MG63 (cell line): ENCODE measurements around the gene ARFGEF3. TPM values are rescaled to one million over a fixed set of nuclear protein-coding genes. Genes with fewer than 3 reads are reported as not detected.

Experiments used
- DNase-seq: peaks from one replicate; pipeline ENCODE4 v3.0.0-alpha.2; 2020
- H3K27me3 ChIP-seq: fragments of 250-450 bp; sonication (Bioruptor Pico); 2 replicates; pipeline ENCODE4 v1.5.1; 2020; ENCODE audit warnings: mild to moderate bottlenecking, moderate library complexity
- H3K36me3 ChIP-seq: fragments of 250-450 bp; sonication (Bioruptor Pico); 2 replicates; pipeline ENCODE4 v1.5.1; 2020; ENCODE audit warnings: mild to moderate bottlenecking, moderate library complexity
- H3K4me3 ChIP-seq: fragments of 250-450 bp; sonication (Bioruptor Pico); 2 replicates; pipeline ENCODE4 v1.5.1; 2020; ENCODE audit warnings: mild to moderate bottlenecking, moderate library complexity
- H3K9me3 ChIP-seq: fragments of 250-450 bp; sonication (Bioruptor Pico); 2 replicates; pipeline ENCODE4 v1.5.1; 2020; ENCODE audit warnings: mild to moderate bottlenecking, moderate library complexity
- total RNA-seq: library from RNA; depleted of rRNA; stranded (reverse); fragments of >200 nt; shearing (Covaris generic); gene quantifications from 2 replicates; pipeline ENCODE4 v1.2.3, GENCODE V29; 2014; ENCODE audit warnings: low replicate concordance

Gene ARFGEF3
- total RNA-seq, 1 experiment from 2014 or later: 3.7 TPM

GRCh38 chr6:138296381-138296780, 134.6 kb downstream of the ARFGEF3 start:
- Histone ChIP-seq H3K36me3 (peaks cover 40% of the 10 kb centered on the region), H3K27me3 (no peaks in the 10 kb centered on the region), H3K9me3 (no peaks in the 10 kb centered on the region), H3K4me3 (no peak overlapping the region)
- DNase-seq: no peak

- DNase-seq: no peak
- Histone ChIP-seq H3K27me3 (no peaks in the 10 kb centered on the region), H3K9me3 (no peaks in the 10 kb centered on the region), H3K36me3 (peaks cover 40% of the 10 kb centered on the region), H3K4me3 (no peak overlapping the region)
These were observed 135.0 kb downstream of the ARFGEF3 start for GRCh38 chr6:138296786-138297185.

DNA sequence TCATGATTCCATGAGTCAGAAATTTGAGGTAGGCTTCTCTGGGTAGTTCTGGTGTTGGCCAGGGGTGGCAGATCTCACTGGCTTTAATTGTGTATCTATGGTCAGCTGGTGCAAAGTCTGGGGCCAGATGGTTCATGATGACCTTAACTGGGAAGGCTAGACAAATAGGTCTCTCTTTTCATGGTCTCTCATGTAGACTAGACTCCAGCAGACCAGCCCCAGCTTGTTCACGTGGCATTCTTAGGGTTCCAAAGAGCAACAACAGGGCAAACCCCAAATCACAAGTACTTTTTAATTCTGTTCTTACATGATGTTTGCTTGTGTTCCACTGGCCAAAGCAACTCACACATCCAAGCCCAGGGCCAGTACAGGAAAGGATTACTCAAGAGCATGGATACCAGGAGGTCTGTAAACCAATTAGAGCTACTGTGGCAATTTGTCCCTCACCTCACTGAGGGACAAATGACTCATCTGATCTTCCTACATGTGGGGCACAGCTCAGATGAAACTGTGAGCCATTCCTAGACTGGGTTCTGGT, 136.1 kb downstream of the ARFGEF3 start:
- no peak overlapping the region for H3K4me3 ChIP-seq
- no peaks in the 10 kb centered on the region for H3K9me3 ChIP-seq
- H3K36me3 ChIP-seq: peaks cover 43% of the 10 kb centered on the region
- no peak for DNase-seq
- H3K27me3 ChIP-seq: no peaks in the 10 kb centered on the region

DNA sequence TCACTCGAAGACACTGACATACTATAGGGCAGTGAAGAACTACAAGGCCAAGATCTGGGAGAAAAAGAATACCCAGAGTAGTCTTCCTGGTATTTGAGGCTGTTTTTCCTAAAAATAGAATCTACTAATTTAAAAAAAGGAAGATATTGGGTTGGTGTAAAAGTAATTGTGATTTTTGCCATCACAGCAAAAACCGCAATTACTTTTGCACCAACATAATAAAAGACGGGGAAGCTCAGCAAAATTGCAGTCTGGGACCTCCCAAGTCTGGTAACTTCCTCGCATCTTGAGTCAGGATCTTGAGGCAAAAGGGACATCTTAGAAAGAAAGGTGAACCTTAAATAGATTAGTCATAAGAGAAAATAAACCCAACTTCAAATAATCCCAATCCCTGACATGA, 138.7 kb downstream of the ARFGEF3 start:
- no peaks in the 10 kb centered on the region for H3K27me3 ChIP-seq

GRCh38 chr6:138302554-138302953, 140.8 kb downstream of the ARFGEF3 start:
- H3K27me3 ChIP-seq: no peaks in the 10 kb centered on the region
- no peak overlapping the region for H3K4me3 ChIP-seq
- peaks cover 28% of the 10 kb centered on the region for H3K36me3 ChIP-seq
- H3K9me3 ChIP-seq: no peaks in the 10 kb centered on the region
- DNase-seq: no peak

More for the DNA sequence above, 138.7 kb downstream of the ARFGEF3 start:
- peaks cover 37% of the 10 kb centered on the region for H3K36me3 ChIP-seq
- no peaks in the 10 kb centered on the region for H3K9me3 ChIP-seq
- H3K4me3 ChIP-seq: no peak overlapping the region
- no peak for DNase-seq

DNA sequence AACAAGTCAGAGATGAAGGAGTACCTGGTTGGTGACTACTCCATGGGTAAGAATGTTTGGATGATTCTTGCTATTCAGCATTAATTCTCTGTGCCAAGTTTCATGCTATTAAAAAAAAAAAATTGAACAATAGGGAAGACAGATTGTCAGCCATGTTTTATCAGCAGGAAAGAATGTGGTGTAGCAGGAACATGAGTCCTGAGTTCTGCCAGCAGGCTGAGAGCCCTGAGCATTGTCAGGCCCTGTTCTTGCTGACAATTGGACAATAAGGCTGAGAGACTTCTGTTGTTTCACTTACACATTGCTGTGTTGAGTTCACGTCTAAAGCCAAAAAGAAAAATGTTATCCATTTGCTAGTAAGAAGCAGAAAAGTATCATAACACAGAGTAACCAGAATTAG, 145.6 kb downstream of the ARFGEF3 start:
- Histone ChIP-seq H3K9me3 (no peaks in the 10 kb centered on the region), H3K27me3 (no peaks in the 10 kb centered on the region), H3K36me3 (peaks cover 3% of the 10 kb centered on the region; the same call in 1 of the 2 replicates), H3K4me3 (no peak overlapping the region)
- no peak for DNase-seq

GRCh38 chr6:138307816-138308730, 146.3 kb downstream of the ARFGEF3 start:
- peak; percentile 73 for DNase-seq
- H3K36me3 ChIP-seq: no peaks in the 10 kb centered on the region
- H3K9me3 ChIP-seq: no peaks in the 10 kb centered on the region
- no peak overlapping the region for H3K4me3 ChIP-seq
- no peaks in the 10 kb centered on the region for H3K27me3 ChIP-seq

- Histone ChIP-seq H3K27me3 (no peaks in the 10 kb centered on the region), H3K36me3 (no peaks in the 10 kb centered on the region), H3K4me3 (no peak overlapping the region), H3K9me3 (no peaks in the 10 kb centered on the region)
- DNase-seq: no peak
These were observed 147.0 kb downstream of the ARFGEF3 start for GRCh38 chr6:138308731-138309110.

DNA sequence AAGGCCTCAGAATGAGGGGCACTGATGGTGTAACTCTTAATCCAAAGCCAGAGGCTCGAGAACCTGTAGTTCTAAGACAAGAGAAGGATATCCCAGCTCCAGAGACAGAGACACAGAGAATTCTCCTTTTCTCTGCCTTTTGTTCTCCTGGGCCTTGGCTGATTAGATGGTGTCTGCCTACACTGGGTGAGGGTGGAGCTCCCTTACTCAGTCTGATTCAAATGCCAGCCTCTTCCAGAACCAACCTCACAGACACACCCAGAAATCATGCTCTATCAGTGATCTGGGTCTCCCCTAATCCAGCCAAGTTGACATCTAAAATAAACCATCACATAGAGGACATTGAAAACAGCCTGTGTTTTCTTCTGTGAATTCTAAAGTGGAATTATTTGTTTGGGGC, 148.0 kb downstream of the ARFGEF3 start:
- Histone ChIP-seq H3K27me3 (no peaks in the 10 kb centered on the region), H3K36me3 (peaks cover 3% of the 10 kb centered on the region), H3K4me3 (no peak overlapping the region), H3K9me3 (no peaks in the 10 kb centered on the region)
- no peak for DNase-seq

DNA sequence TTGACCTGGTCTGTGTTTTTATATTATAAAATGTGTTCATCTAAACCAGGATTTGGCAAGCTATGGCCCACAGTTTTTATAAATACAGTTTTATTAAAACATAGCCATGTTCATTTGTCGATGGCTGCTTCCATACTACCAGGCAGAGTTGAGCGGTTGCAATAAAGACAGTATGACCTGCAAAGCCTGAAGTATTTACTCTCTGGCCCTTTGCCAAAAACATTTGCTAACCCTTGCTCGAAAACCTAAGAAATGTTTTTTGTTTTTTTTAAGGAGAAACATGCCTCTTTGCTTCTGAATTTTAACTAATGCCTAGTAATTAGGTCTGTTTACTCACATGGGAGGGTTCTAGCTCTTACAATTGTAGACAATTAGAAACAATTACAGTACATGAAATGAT, 148.6 kb downstream of the ARFGEF3 start:
- no peak for DNase-seq

DNA sequence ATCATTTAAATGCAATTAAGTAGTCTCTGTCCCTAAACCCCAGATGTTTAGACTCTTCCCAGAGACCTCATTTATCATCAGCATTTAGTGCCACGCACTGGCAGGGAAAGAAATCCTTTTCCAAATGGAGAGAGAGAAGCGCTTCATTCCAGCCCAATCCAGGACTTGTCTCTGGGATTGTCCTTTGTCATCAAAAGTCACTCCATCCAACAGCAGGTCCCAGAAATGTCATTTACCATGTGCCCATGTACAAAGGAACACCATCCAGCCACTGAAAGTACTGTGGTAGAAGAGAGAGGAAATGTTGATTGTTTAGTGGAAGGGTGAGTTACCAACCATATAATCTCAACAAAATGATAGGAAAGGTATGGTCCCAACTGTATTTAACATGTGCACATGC, 149.1 kb downstream of the ARFGEF3 start:
- Histone ChIP-seq H3K27me3 (no peaks in the 10 kb centered on the region), H3K4me3 (no peak overlapping the region), H3K36me3 (peaks cover 7% of the 10 kb centered on the region), H3K9me3 (no peaks in the 10 kb centered on the region)
- no peak for DNase-seq

More for the DNA sequence above, 148.6 kb downstream of the ARFGEF3 start:
- Histone ChIP-seq H3K36me3 (peaks cover 7% of the 10 kb centered on the region), H3K27me3 (no peaks in the 10 kb centered on the region), H3K4me3 (no peak overlapping the region), H3K9me3 (no peaks in the 10 kb centered on the region)

DNA sequence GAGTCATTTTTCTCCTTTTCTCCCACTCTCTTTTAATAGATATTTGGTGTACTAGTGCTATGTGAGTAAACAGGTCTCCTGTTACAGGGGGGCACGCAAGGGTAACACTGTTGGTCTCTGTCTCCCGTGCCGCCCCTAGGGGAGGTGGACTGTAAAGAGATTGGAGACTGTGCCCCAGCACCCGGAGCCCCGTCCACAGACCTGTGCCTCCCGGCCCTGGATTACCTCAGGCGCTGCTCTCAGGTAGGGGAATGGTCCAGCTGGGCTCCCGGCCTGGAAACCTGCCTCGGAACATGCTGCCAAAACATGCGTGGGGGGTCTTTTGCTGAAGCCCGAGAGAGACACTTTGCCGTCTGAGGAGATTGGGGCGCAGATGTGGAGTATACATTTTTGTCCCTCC, 149.5 kb downstream of the ARFGEF3 start:
- no peak overlapping the region for H3K4me3 ChIP-seq
- H3K27me3 ChIP-seq: no peaks in the 10 kb centered on the region
- peaks cover 7% of the 10 kb centered on the region for H3K36me3 ChIP-seq
- DNase-seq: no peak
- H3K9me3 ChIP-seq: no peaks in the 10 kb centered on the region

DNA sequence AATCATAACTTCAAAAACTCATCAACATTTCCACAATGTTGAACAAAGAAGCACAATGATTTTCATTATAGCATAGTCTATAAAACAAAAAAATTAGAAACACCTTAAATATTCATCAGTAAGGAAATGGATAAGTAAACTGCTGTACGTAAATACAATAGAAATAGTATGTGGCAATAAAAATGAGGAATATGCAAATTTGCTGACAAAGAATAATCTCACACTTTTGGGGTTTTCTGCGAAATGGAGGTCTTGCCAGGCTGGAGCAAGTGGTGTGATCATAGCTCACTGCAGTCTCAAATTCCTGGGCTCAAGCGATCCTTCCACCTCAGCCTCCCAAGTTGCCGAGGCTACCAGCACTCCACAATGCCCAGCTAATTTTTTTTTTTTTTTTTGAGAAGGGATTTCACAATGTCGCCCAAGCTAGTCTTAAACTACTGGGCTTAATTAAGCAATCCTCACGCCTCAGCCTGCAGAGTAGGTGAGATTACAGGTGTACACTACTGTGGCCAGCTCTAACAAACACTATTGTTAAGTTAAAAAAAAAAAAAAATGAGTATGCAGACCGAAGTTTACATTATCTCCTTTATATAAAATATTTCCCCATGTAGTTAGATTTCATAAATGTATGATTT, 157.1 kb downstream of the ARFGEF3 start:
- H3K27me3 ChIP-seq: no peaks in the 10 kb centered on the region
- H3K36me3 ChIP-seq: peaks cover 9% of the 10 kb centered on the region
- DNase-seq: no peak
- no peak overlapping the region for H3K4me3 ChIP-seq
- H3K9me3 ChIP-seq: no peaks in the 10 kb centered on the region

DNA sequence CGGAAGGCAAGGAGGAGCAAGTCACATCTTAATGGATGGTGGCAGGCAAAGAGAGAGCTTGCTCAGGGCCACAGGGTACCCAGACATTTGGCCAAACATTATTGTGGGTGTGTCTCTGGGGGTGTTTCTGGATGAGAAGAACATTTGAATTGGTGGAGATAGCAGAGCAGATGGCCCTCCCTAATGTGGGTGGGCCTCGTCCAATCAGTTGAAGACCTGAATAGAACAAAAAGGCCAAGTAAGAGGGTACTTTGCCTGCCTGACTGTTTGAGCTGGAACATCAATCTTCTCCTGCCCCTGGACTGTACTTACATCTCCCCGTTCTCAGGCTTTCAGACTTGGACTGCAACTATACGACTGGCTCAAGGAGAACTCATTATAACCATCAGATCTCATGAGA, 160.2 kb downstream of the ARFGEF3 start:
- no peaks in the 10 kb centered on the region for H3K27me3 ChIP-seq
- peaks cover 2% of the 10 kb centered on the region; the same call in 1 of the 2 replicates for H3K36me3 ChIP-seq
- no peak for DNase-seq
- no peaks in the 10 kb centered on the region for H3K9me3 ChIP-seq
- no peak overlapping the region for H3K4me3 ChIP-seq

DNA sequence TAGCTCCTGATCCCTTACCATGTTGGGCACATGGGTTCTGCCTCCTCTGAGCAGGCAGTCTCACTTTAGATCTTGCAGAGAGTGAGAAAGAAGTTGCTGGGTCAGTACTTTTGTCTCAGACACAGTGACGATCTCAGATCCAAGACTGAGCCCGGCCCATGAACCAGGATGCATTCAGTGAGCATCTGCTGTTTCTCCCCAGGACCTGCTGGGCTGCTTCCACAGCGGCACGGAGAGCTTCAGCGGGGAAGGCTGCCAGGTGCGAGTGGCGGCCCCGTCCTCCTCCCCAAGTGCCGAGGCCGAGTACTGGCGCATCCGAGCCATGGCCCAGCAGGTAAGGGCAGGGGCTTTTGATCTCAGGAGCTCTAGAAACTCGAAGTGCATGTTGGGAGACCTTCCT, 162.1 kb downstream of the ARFGEF3 start:
- Histone ChIP-seq H3K4me3 (no peak overlapping the region), H3K27me3 (no peaks in the 10 kb centered on the region), H3K36me3 (peaks cover 2% of the 10 kb centered on the region; the same call in 1 of the 2 replicates), H3K9me3 (no peaks in the 10 kb centered on the region)
- no peak for DNase-seq

GRCh38 chr6:138328210-138328609, 166.5 kb downstream of the ARFGEF3 start:
- Histone ChIP-seq H3K36me3 (no peaks in the 10 kb centered on the region; the same call in 1 of the 2 replicates), H3K4me3 (no peak overlapping the region), H3K27me3 (no peaks in the 10 kb centered on the region), H3K9me3 (no peaks in the 10 kb centered on the region)
- no peak for DNase-seq

GRCh38 chr6:138330763-138331162, 169.0 kb downstream of the ARFGEF3 start:
- Histone ChIP-seq H3K4me3 (no peak overlapping the region), H3K36me3 (no peaks in the 10 kb centered on the region; the same call in 1 of the 2 replicates), H3K9me3 (no peaks in the 10 kb centered on the region), H3K27me3 (no peaks in the 10 kb centered on the region)
- DNase-seq: no peak
